ENCODE data around the gene PTPRCAP. TPM values are rescaled to one million over a fixed set of nuclear protein-coding genes. Genes with fewer than 3 reads are reported as not detected.

The PTPRCAP gene
- total RNA-seq, 2 donors from 2014 or later: 1.9 to 2.8 TPM

DNA sequence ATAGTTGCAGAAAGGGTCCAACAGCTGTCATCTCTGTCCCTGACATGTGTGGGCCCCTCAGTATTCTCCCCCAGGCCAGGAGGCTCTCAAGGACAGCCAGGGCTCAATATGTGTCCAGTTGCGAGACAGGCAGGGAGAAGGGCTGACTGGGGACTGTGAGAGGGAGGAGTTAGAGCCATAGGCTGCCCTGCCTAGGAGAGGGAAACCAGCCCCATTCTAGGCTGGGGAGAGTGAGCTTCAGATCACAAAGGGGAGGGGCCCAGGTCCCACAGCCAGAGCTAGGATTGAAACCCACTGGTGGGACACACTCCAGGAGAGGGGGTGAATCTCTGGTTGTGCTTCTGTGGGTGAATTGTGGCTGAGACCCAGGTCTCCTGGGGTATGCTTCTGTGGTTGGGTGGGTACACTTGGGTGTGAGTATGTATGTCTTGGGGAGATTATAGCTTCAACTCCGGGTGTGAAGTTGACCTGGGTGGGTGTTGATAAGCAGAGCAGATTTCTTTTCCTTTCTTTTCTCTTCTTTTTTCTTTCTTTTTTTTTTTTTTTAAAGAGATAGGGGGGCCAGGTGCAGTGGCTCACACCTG is 24.1 kb downstream of the PTPRCAP start:
- Histone ChIP-seq H3K9me3 (no peaks in the 10 kb centered on the region), H3K27me3 (no peaks in the 10 kb centered on the region), H3K4me1 (peaks cover 0 to 45% of the 10 kb centered on the region in 2 donors), H3K27ac (no peak overlapping the region), H3K36me3 (no peaks in the 10 kb centered on the region), H3K4me3 (no peak overlapping the region)
- TF ChIP-seq, protein P1, sequence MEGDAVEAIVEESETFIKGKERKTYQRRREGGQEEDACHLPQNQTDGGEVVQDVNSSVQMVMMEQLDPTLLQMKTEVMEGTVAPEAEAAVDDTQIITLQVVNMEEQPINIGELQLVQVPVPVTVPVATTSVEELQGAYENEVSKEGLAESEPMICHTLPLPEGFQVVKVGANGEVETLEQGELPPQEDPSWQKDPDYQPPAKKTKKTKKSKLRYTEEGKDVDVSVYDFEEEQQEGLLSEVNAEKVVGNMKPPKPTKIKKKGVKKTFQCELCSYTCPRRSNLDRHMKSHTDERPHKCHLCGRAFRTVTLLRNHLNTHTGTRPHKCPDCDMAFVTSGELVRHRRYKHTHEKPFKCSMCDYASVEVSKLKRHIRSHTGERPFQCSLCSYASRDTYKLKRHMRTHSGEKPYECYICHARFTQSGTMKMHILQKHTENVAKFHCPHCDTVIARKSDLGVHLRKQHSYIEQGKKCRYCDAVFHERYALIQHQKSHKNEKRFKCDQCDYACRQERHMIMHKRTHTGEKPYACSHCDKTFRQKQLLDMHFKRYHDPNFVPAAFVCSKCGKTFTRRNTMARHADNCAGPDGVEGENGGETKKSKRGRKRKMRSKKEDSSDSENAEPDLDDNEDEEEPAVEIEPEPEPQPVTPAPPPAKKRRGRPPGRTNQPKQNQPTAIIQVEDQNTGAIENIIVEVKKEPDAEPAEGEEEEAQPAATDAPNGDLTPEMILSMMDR (IDR thresholded peaks at IDR 0.05): no peak
- DNase-seq (ENCODE audit: low spot score): no peak

DNA sequence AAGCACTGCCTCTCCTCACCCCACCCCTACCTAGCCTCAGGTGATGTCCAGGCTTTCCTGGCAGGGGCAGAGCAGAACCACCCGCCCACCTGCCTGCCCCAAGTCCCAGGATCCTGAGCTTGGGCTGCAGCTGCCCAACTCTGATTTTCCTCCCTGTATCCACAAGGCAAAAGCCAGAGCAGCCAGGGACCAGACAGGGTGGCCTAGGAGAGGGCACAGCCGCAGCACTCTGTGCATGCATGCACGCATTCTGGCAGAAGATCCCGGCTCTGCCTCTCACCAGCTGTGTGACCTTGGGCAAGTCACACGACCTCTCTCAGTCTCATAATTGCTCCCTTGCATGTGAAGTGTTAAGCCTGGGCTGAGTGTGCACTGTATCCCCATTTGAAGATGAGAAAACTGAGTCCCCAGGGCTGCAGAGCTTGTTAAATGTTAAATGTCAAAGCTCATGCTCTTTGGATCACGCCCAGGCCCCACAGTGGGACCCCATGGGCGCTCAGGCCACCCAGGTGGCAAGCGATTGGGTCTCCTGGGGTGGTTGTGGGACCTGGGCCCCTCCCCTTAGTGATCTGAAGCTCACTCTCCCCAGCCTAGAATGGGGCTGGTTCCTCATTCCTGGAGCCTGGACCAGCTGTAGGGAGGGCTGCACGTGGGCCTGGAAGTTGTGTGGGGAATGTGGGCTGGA is 24.8 kb downstream of the PTPRCAP start:
- no peak overlapping the region for H3K27ac ChIP-seq
- H3K4me1 ChIP-seq: peaks cover 0 to 45% of the 10 kb centered on the region in 2 donors
- DNase-seq (ENCODE audit: low spot score): no peak
- TF ChIP-seq, protein P1 (IDR thresholded peaks at IDR 0.05): no peak
- no peak overlapping the region for H3K4me3 ChIP-seq
- H3K27me3 ChIP-seq: no peaks in the 10 kb centered on the region
- no peaks in the 10 kb centered on the region for H3K9me3 ChIP-seq
- H3K36me3 ChIP-seq: no peaks in the 10 kb centered on the region

DNA sequence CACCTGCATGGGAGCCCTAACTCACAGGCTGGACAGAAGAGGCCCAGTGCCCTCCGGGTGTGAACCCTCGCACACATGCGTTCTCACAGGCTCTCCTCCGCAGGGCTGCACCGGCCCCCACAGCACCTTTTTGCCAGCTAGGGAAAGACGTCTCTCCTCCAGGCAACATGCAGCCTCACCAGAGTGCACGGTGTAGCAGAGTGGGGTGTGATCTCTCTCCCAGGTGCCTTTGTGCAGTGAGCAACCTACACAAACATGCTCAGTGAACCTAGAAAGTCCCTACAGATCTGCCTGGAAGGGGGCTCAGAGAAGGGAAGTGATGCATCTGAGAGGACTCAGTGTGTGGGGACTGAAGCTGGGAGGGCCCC is 25.7 kb downstream of the PTPRCAP start:
- Histone ChIP-seq H3K4me3 (no peak overlapping the region), H3K36me3 (no peaks in the 10 kb centered on the region), H3K27me3 (no peaks in the 10 kb centered on the region), H3K9me3 (no peaks in the 10 kb centered on the region), H3K27ac (no peak overlapping the region), H3K4me1 (peaks cover 0 to 45% of the 10 kb centered on the region in 2 donors)
- TF ChIP-seq, protein P1 (IDR thresholded peaks at IDR 0.05): no peak
- DNase-seq (ENCODE audit: low spot score): no peak

DNA sequence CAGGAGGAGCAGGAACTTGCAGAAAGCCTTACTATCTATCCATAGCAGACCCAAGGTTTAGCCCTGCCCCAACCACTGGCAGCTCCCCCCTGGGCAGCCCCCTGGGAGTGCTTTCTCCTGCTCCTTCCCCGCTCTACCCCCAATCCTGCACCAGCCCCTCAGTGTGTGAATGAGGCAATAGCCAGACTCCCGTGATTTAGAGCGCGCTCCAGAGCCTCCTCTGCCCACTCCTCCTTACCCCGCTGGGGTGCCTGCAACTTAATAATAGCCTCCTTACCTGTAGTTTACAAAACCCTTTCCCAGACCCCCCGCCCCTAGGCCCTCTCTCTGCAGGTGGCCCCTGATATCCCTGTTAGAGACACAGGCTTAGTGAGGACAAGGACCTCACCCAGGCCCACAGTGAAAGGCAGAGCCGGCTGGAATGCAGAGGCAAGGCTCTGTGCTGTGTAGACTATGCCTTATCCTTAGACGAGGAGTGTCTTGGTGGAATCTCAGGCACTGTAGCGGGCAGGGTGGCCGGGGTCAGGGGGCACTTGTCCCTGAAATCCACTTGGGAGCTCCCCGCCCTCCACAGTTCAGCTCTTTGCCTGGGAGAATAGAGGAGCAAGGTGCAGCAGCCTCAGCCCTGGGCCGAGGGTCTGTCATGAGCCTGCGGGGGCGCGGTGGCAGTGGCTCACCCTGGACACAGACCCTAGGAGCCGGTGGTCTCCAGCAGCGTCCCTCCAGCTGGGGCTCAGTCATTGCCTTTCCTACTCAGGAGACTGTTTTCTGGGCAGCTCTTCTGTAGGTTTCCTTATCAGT is 26.3 kb downstream of the PTPRCAP start:
- TF ChIP-seq, protein P1 (IDR thresholded peaks at IDR 0.05): no peak
- no peak for DNase-seq (ENCODE audit: low spot score)
- Histone ChIP-seq H3K4me3 (no peak overlapping the region), H3K4me1 (peaks cover 0 to 44% of the 10 kb centered on the region in 2 donors), H3K27ac (no peak overlapping the region), H3K27me3 (no peaks in the 10 kb centered on the region), H3K9me3 (no peaks in the 10 kb centered on the region), H3K36me3 (no peaks in the 10 kb centered on the region)

DNA sequence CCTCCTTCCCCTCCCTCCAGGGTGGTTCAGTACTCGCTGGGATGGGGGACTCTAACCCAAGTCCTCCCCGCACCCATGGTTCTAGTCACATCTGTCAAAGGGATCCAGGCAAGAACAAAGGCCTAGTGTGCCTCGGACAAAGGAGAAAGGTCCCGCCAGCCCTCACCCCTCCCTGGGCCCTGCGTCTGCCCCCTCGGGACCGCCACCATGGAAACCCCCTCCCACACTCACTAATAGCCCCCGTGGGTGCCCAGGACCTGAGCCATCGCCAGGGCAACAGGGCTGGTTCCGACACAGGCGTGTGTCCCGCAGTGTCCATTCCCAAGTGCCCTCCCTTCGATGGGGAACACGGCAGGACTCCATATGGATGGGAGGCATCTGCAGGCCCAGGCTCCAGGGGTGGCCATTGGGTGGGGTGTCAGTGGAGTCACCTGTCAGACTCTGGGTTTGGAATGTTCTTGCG is 27.1 kb downstream of the PTPRCAP start:
- TF ChIP-seq, protein P1 (IDR thresholded peaks at IDR 0.05): no peak
- peaks cover 0 to 37% of the 10 kb centered on the region in 2 donors for H3K4me1 ChIP-seq
- H3K36me3 ChIP-seq: no peaks in the 10 kb centered on the region
- DNase-seq (ENCODE audit: low spot score): no peak
- H3K9me3 ChIP-seq: no peaks in the 10 kb centered on the region
- no peak overlapping the region for H3K4me3 ChIP-seq
- H3K27me3 ChIP-seq: no peaks in the 10 kb centered on the region
- H3K27ac ChIP-seq: no peak overlapping the region
